Measurements from ENCODE around the gene GNRHR.

GRCh38 chr4:67694662-67695061 is 59.5 kb downstream of the GNRHR start:
- no peak for TF ChIP-seq CTCF (conservative IDR thresholded peaks at IDR 0.05 in 1 of 2, IDR thresholded peaks at IDR 0.05 in 1 of 2; ENCODE audit: extremely low read depth in 1 of 2, insufficient read depth in 1 of 2, low read depth in 1 of 2, low read length in 2 of 2)
- TF ChIP-seq EZH2 (IDR thresholded peaks at IDR 0.05; ENCODE audit: borderline replicate concordance, low read length), result no peak

All from mammary epithelial cell (primary cell).